ENCODE data around the gene VKORC1L1.

- no peak for TF ChIP-seq SUZ12 (IDR thresholded peaks at IDR 0.05; ENCODE audit: extremely low read depth, insufficient read depth, insufficient read length)
- no peak for TF ChIP-seq ZNF274 (IDR thresholded peaks at IDR 0.05; ENCODE audit: low read depth, low read length)
- TF ChIP-seq YY1 (IDR thresholded peaks at IDR 0.05; ENCODE audit: insufficient read depth, insufficient read length), result no peak
These were observed 95.6 kb downstream of the VKORC1L1 start for GRCh38 chr7:65968256-65969185.
